Gastrocnemius medialis (tissue), 4 donors: ENCODE data around the gene LPAR2. TPM values are rescaled to one million over a fixed set of nuclear protein-coding genes. Genes with fewer than 3 reads are reported as not detected.

Experiments
- ATAC-seq, 2 donors: fragments of 150-250 bp; one replicate each; pipeline ENCODE4 v1.9.1; 2016
- DNase-seq, 2 donors: peaks; one replicate each; pipeline ENCODE4 v3.0.0-alpha.2; 2019
- H3K27ac ChIP-seq, 4 donors: fragments of 200-600 bp; sonication (generic); 1 replicate in 1 of 4; 2 replicates in 3 of 4; pipeline ENCODE4 v1.5.1; 2016 to 2018; ENCODE audit warnings: mild to moderate bottlenecking in 2 of 4, moderate library complexity in 1 of 4
- H3K27me3 ChIP-seq, 3 donors: fragments of 200-600 bp; sonication (generic) in 2 of 3; 1 replicate in 1 of 3; 2 replicates in 2 of 3; pipeline versions ENCODE4 v1.5.1 to v1.6.0; 2016 to 2019; ENCODE audit warnings: mild to moderate bottlenecking in 1 of 3, moderate library complexity in 1 of 3
- H3K36me3 ChIP-seq, 2 donors: fragments of 200-600 bp; sonication (generic) in 1 of 2; one replicate each; pipeline ENCODE4 v1.5.1; 2017 to 2018
- H3K4me1 ChIP-seq, 2 donors: fragments of 200-600 bp; sonication (generic) in 1 of 2; one replicate each; pipeline ENCODE4 v1.5.1; 2016 to 2017; ENCODE audit warnings: mild to moderate bottlenecking in 2 of 2
- H3K4me3 ChIP-seq, 4 donors: fragments of 200-600 bp; sonication (generic) in 3 of 4; 1 replicate in 1 of 4; 2 replicates in 3 of 4; pipeline ENCODE4 v1.5.1; 2016 to 2019; ENCODE audit warnings: mild to moderate bottlenecking in 2 of 4
- H3K9me3 ChIP-seq, 3 donors: fragments of 200-600 bp; sonication (generic) in 2 of 3; 1 replicate in 1 of 3; 2 replicates in 2 of 3; pipeline ENCODE4 v1.5.1; 2016 to 2019
- POLR2A ChIP-seq, 2 donors: fragments of 450-650 bp; IDR thresholded peaks; one replicate each; pipeline ENCODE4 v1.6.1; 2017; ENCODE audit warnings: antibody characterized with exemption in 2 of 2, mild to moderate bottlenecking in 2 of 2, moderate library complexity in 2 of 2
- in situ Hi-C, 4 donors: fragments of 200-750 bp; cut with MboI; loops; one replicate each; pipeline versions ENCODE4 v1.15.0 to v1.8.0; 2017; ENCODE audit warnings: low sequenced_read_pairs in 4 of 4
- intact Hi-C: fragments of 100-400 bp; cut with DNase I; formaldehyde crosslinking; loops from one replicate; pipeline ENCODE4 v1.15.1; 2023; ENCODE audit warnings: low total_unique reads
- total RNA-seq, 4 donors: library from RNA; depleted of rRNA; stranded (reverse); fragments of >200 nt; gene quantifications; one replicate each; pipeline versions ENCODE4 v1.1.0 to v1.2.3, GENCODE V29; 2016
- TF ChIP-seq, protein P1 (sequence below), 5 experiments: fragments of 450-650 bp in 3 of 5; fragments of 200-600 bp in 2 of 5; sonication (generic) in 2 of 5; IDR thresholded peaks in 4 of 5; conservative IDR thresholded peaks in 1 of 5; 1 replicate in 4 of 5; 2 replicates in 1 of 5; pipeline ENCODE4 v1.5.1; 2016 to 2019; ENCODE audit warnings: antibody characterized with exemption in 5 of 5, mild to moderate bottlenecking in 3 of 5, moderate library complexity in 3 of 5

The LPAR2 gene
- total RNA-seq, 4 donors from 2014 or later = 0.15 to 1.3 (median 0.27) TPM; not detected in 1

DNA sequence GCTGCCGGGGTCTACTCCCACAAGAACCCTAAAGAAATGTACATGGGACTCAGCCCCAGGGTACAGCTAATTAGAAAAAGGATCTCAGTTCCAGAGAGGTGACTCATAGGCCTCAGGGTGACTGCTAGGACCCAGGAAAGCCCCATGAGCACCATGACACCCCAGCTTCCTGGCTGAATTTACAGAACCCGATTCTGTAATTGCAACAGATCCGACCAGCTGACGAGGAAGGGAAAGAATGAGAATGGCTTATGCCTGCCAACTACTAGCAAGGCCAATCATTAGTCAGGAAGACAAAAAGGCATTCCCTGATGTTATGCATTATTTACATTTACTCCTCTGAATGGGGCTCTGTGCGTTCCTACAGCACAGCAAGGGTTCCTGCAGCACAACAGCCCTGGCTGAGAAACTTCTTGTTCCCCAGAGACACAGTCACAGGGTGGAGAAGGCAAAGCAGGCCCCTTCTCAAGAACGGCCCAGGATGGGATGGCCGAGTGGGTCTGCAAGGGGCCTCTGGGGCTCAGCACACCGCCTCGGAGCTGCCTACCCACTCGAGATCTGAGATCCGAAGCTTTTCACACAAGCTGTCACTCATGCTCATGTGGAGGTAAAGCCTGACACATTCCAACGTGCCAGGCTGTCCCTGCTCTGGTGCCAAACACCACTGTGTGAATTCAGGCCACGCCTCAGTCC, 36.7 kb downstream of the LPAR2 start:
- in situ Hi-C loops = no loop called here
- Histone ChIP-seq H3K27ac (no peak overlapping the region), H3K27me3 (no peaks in the 10 kb centered on the region), H3K4me3 (no peak overlapping the region), H3K9me3 (no peaks in the 10 kb centered on the region), H3K4me1 (peaks cover 0 to 7% of the 10 kb centered on the region in 2 donors), H3K36me3 (no peaks in the 10 kb centered on the region)
- TF ChIP-seq POLR2A (IDR thresholded peaks at IDR 0.05) = no peak
- intact Hi-C loops = no loop called here
- DNase-seq (peak in 1 of 2 donors; percentile 21), ATAC-seq (peak; percentile 45 to 53)

DNA sequence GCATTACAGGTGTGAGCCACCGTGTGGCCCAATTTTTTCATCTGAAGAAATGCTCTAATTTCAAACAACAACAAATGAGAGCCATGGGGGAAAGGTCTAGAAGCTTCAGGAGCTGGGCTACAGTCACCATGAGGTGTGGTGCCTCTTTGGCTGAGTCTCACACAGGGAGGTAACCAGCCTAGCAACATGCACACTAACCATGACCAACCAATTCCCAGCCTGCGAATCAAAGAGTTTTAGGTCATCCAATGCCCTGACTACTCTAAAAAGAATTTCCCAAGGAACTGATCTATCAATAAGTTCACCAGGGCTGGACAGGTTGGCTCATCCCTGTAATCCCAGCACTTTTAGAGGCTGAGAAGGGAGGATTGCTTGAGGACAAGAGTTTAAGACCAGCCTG, 39.5 kb downstream of the LPAR2 start:
- Histone ChIP-seq H3K27me3 (no peaks in the 10 kb centered on the region), H3K27ac (no peak overlapping the region), H3K9me3 (no peaks in the 10 kb centered on the region), H3K36me3 (no peaks in the 10 kb centered on the region), H3K4me1 (no peaks in the 10 kb centered on the region), H3K4me3 (no peak overlapping the region)
- intact Hi-C loops = no loop called here
- ATAC-seq = no peak
- TF ChIP-seq, protein P1, sequence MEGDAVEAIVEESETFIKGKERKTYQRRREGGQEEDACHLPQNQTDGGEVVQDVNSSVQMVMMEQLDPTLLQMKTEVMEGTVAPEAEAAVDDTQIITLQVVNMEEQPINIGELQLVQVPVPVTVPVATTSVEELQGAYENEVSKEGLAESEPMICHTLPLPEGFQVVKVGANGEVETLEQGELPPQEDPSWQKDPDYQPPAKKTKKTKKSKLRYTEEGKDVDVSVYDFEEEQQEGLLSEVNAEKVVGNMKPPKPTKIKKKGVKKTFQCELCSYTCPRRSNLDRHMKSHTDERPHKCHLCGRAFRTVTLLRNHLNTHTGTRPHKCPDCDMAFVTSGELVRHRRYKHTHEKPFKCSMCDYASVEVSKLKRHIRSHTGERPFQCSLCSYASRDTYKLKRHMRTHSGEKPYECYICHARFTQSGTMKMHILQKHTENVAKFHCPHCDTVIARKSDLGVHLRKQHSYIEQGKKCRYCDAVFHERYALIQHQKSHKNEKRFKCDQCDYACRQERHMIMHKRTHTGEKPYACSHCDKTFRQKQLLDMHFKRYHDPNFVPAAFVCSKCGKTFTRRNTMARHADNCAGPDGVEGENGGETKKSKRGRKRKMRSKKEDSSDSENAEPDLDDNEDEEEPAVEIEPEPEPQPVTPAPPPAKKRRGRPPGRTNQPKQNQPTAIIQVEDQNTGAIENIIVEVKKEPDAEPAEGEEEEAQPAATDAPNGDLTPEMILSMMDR (IDR thresholded peaks at IDR 0.05 in 4 of 5, conservative IDR thresholded peaks at IDR 0.05 in 1 of 5) = no peak
- no peak for TF ChIP-seq POLR2A (IDR thresholded peaks at IDR 0.05)
- in situ Hi-C loops = no loop called here
- DNase-seq = no peak

DNA sequence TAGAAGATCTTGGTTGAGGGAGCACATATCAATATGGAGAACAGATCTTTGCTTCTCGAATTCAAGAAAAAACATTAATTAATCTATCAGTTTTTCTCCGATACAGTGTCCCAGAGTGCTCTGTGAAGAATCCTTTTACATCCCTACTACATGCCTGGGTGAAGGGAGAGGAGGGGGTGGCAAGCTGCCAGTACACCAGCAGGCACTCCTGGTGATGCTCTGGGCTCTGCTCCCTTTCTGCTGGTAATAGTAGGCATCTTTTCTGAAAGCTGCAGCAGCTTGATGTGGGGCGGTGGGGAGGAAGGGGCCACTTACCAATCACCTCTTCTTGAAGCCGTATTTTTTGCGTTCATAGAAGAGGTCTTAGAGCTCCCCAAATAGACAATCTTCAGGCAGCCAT, 40.2 kb downstream of the LPAR2 start:
- DNase-seq (no peak), ATAC-seq (no peak)
- Histone ChIP-seq H3K4me3 (no peak overlapping the region), H3K4me1 (no peaks in the 10 kb centered on the region), H3K27me3 (no peaks in the 10 kb centered on the region), H3K36me3 (no peaks in the 10 kb centered on the region), H3K9me3 (no peaks in the 10 kb centered on the region), H3K27ac (no peak overlapping the region)
- in situ Hi-C loops = no loop called here
- TF ChIP-seq, protein P1 (IDR thresholded peaks at IDR 0.05 in 4 of 5, conservative IDR thresholded peaks at IDR 0.05 in 1 of 5) = no peak
- TF ChIP-seq POLR2A (IDR thresholded peaks at IDR 0.05) = no peak
- intact Hi-C loops = no loop called here

DNA sequence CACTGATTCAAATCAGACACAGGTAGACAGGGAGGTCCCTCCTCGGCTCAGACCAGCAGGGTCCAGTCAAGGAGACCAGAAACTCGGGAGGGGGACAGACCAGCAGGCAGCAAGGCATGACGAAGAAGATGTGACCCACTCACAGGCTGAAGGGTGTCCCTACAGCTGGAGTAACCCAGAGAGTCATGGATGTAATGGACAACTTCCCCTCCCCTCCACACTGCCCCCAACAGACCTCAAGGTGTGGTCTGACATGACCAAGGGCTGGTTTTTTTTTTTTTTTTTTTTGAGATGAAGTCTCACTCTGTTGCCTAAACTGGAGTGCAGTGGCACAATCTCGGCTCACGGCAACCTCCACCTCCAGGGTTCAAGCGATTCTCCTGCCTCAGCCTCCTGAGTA, 43.7 kb downstream of the LPAR2 start:
- no peaks in the 10 kb centered on the region for H3K4me1 ChIP-seq
- TF ChIP-seq, protein P1 (IDR thresholded peaks at IDR 0.05 in 4 of 5, conservative IDR thresholded peaks at IDR 0.05 in 1 of 5) = no peak
- no peak for TF ChIP-seq POLR2A (IDR thresholded peaks at IDR 0.05)
- ATAC-seq (no peak), DNase-seq (no peak)
- H3K4me3 ChIP-seq = no peak overlapping the region
- intact Hi-C loops (no loop called here), in situ Hi-C loops (no loop called here)
- H3K27me3 ChIP-seq = no peaks in the 10 kb centered on the region
- no peaks in the 10 kb centered on the region for H3K36me3 ChIP-seq
- no peak overlapping the region for H3K27ac ChIP-seq
- H3K9me3 ChIP-seq = no peaks in the 10 kb centered on the region

DNA sequence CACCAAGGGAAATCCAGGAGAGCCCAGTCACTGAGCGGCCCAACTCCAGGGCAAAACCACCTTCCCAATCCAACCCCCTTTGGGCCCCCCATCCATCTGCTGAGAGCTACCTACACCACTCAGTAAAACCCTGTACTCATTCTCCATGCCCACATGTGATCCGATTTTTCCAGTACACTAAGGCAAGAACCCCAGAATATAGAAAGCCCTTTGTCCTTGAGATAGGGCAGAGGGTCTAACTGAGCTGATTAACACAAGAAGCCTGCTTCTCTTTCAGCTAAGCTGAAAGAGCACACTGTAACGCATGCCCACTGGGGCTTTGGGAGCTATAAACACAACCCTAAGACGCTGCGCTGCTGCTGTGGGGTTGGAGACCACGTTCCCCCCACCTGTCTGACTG, 45.5 kb downstream of the LPAR2 start:
- Histone ChIP-seq H3K36me3 (no peaks in the 10 kb centered on the region), H3K4me1 (no peaks in the 10 kb centered on the region), H3K4me3 (no peak overlapping the region), H3K9me3 (no peaks in the 10 kb centered on the region), H3K27ac (no peak overlapping the region), H3K27me3 (no peaks in the 10 kb centered on the region)
- TF ChIP-seq POLR2A (IDR thresholded peaks at IDR 0.05) = no peak
- TF ChIP-seq, protein P1 (IDR thresholded peaks at IDR 0.05 in 4 of 5, conservative IDR thresholded peaks at IDR 0.05 in 1 of 5) = no peak
- ATAC-seq (no peak), DNase-seq (no peak)
- intact Hi-C loops = no loop called here
- in situ Hi-C loops = no loop called here
